SK-N-MC (cell line): ENCODE results near the gene PDE7B.

Experiments
- DNase-seq: peaks from one replicate; pipeline ENCODE4 v3.0.0-alpha.2; 2011; ENCODE audit warnings: low read depth, low spot score
- H3K27ac ChIP-seq: fragments of 200-600 bp; sonication (generic); 2 replicates; pipeline ENCODE4 v1.5.1; 2016; ENCODE audit warnings: mixed run types
- H3K36me3 ChIP-seq: fragments of 200-600 bp; sonication (generic); 2 replicates; pipeline ENCODE4 v1.6.1; 2017; ENCODE audit warnings: antibody characterized with exemption, low read length, mixed read lengths; ENCODE audit not compliant: insufficient read depth
- H3K4me3 ChIP-seq: fragments of 200-600 bp; sonication (generic); 2 replicates; pipeline ENCODE4 v1.5.1; 2016
- H3K9ac ChIP-seq: fragments of 200-600 bp; sonication (generic); 2 replicates; pipeline ENCODE4 v1.8.0; 2017; ENCODE audit warnings: mixed run types, mixed read lengths; ENCODE audit not compliant: insufficient read length
- H3K9me3 ChIP-seq: fragments of 200-600 bp; sonication (generic); 2 replicates; pipeline ENCODE4 v1.6.1; 2017; ENCODE audit warnings: low read depth, mild to moderate bottlenecking, antibody characterized with exemption, low read length, moderate library complexity, mixed read lengths
- EZH2 ChIP-seq: fragments of 200-600 bp; sonication (generic); IDR thresholded peaks from one replicate; pipeline ENCODE4 v1.6.1; 2017; ENCODE audit warnings: antibody characterized with exemption
- FOXP2 ChIP-seq: optimal IDR thresholded peaks from 2 replicates; pipeline ENCODE3; 2011; ENCODE audit warnings: mild to moderate bottlenecking, moderate library complexity; ENCODE audit not compliant: insufficient read depth; ENCODE audit errors: extremely low read length, control extremely low read depth
- POLR2AphosphoS5 ChIP-seq: IDR thresholded peaks from 2 replicates; pipeline ENCODE4 v1.6.1; 2012; ENCODE audit warnings: mild to moderate bottlenecking, low read depth, low read length, borderline replicate concordance

The PDE7B gene

GRCh38 chr6:136025736-136026135 lies 174.2 kb downstream of the PDE7B start:
- H3K36me3 ChIP-seq, result no peaks in the 10 kb centered on the region
- H3K9me3 ChIP-seq, result no peaks in the 10 kb centered on the region
- H3K9ac ChIP-seq, result no peak overlapping the region
- no peak for DNase-seq
- no peak overlapping the region for H3K4me3 ChIP-seq
- TF ChIP-seq FOXP2 (no peak), POLR2AphosphoS5 (no peak), EZH2 (no peak)
- no peak overlapping the region for H3K27ac ChIP-seq

DNA sequence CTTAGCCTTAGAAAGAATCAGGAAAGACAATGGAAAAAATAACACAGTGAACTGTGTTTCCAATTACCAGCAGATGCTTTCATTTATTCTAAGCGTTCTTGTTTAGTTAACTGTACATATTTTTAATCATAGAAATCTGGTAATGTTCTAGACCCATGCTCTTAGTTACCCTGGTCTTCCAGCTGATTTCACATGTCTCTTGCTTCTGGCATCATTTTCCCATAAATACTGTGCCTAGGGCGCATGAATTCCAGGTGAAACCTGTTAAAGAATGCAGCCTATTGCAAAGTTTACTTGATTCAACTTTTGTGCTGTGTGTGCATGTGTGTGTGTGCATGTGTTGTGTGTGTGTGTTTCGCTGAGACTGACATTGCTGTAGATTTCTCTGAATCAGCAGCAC lies 178.6 kb downstream of the PDE7B start:
- no peak overlapping the region for H3K4me3 ChIP-seq
- 0 out of 2 replicates have a peak overlapping the region, but pooled peaks have one; percentile 23 for H3K27ac ChIP-seq
- H3K9me3 ChIP-seq, result no peaks in the 10 kb centered on the region
- H3K36me3 ChIP-seq, result no peaks in the 10 kb centered on the region
- TF ChIP-seq POLR2AphosphoS5 (no peak), FOXP2 (no peak), EZH2 (no peak)
- H3K9ac ChIP-seq, result no peak overlapping the region
- no peak for DNase-seq

DNA sequence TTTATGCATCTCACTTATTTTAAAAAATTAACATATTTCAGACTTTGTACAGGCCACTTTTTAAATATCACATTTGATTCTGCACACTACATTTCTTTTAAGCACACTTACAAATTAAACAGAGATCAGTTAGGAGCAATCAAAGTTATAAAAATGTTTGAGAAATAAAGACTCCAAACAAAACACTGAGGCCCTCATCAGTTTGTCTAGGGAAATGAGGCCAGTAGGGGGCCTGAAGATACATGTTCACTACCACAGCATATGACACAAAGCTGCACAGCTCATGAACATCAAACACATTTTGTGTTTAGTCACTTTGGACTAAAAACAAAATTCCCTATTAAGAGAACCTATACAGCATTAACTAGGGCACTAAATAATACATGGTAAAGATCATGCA lies 180.5 kb downstream of the PDE7B start:
- Histone ChIP-seq H3K27ac (no peak overlapping the region), H3K9me3 (no peaks in the 10 kb centered on the region), H3K36me3 (no peaks in the 10 kb centered on the region), H3K9ac (no peak overlapping the region), H3K4me3 (no peak overlapping the region)
- DNase-seq, result no peak
- no peak for TF ChIP-seq FOXP2
- no peak for TF ChIP-seq POLR2AphosphoS5
- no peak for TF ChIP-seq EZH2

GRCh38 chr6:136033416-136033815 lies 181.9 kb downstream of the PDE7B start:
- H3K9ac ChIP-seq, result no peak overlapping the region
- no peak overlapping the region for H3K27ac ChIP-seq
- no peak overlapping the region for H3K4me3 ChIP-seq
- DNase-seq, result no peak
- no peaks in the 10 kb centered on the region for H3K9me3 ChIP-seq
- no peaks in the 10 kb centered on the region for H3K36me3 ChIP-seq
- TF ChIP-seq EZH2, result no peak
- no peak for TF ChIP-seq FOXP2
- TF ChIP-seq POLR2AphosphoS5, result no peak

- Histone ChIP-seq H3K9ac (no peak overlapping the region), H3K4me3 (no peak overlapping the region), H3K9me3 (no peaks in the 10 kb centered on the region), H3K27ac (no peak overlapping the region), H3K36me3 (no peaks in the 10 kb centered on the region)
- no peak for TF ChIP-seq POLR2AphosphoS5
- no peak for TF ChIP-seq FOXP2
- no peak for TF ChIP-seq EZH2
- DNase-seq, result no peak
These were observed 182.9 kb downstream of the PDE7B start for GRCh38 chr6:136034422-136034821.

GRCh38 chr6:136035378-136036070 lies 184.0 kb downstream of the PDE7B start:
- no peak for DNase-seq
- H3K9ac ChIP-seq, result no peak overlapping the region
- H3K9me3 ChIP-seq, result no peaks in the 10 kb centered on the region
- no peak overlapping the region for H3K4me3 ChIP-seq
- H3K27ac ChIP-seq, result no peak overlapping the region
- TF ChIP-seq EZH2, result no peak
- TF ChIP-seq POLR2AphosphoS5, result no peak
- TF ChIP-seq FOXP2, result no peak
- no peaks in the 10 kb centered on the region for H3K36me3 ChIP-seq

GRCh38 chr6:136036071-136036380 lies 184.5 kb downstream of the PDE7B start:
- no peak for DNase-seq
- H3K27ac ChIP-seq, result no peak overlapping the region
- TF ChIP-seq FOXP2 (no peak), EZH2 (no peak), POLR2AphosphoS5 (no peak)

DNA sequence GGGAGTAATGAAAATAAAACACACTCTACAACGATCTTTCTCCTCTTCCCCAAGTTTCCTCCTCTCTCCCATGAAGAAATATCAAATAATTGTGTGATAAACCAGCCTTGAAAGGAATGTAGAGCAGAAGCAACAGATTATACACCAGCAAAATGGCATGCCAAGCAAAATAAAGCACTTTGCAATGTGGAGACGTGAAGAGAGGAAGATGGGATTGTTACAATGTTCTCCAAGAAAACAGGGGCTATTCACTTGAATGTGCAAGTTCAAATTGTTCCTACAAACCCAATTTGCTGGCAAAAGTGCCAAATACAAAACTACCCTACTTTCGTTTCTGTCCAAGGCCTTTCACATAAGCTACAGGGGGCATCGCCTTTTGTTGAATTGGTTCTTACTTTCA lies 185.1 kb downstream of the PDE7B start:
- Histone ChIP-seq H3K9me3 (no peaks in the 10 kb centered on the region), H3K4me3 (no peak overlapping the region), H3K9ac (no peak overlapping the region), H3K36me3 (no peaks in the 10 kb centered on the region), H3K27ac (no peak overlapping the region)
- DNase-seq, result no peak
- no peak for TF ChIP-seq EZH2
- no peak for TF ChIP-seq FOXP2
- TF ChIP-seq POLR2AphosphoS5, result no peak

More at GRCh38 chr6:136036071-136036380, 184.5 kb downstream of the PDE7B start:
- no peak overlapping the region for H3K9ac ChIP-seq
- H3K9me3 ChIP-seq, result no peaks in the 10 kb centered on the region
- H3K4me3 ChIP-seq, result no peak overlapping the region
- H3K36me3 ChIP-seq, result no peaks in the 10 kb centered on the region
